Measurements from ENCODE around the gene GJB6.

DNA sequence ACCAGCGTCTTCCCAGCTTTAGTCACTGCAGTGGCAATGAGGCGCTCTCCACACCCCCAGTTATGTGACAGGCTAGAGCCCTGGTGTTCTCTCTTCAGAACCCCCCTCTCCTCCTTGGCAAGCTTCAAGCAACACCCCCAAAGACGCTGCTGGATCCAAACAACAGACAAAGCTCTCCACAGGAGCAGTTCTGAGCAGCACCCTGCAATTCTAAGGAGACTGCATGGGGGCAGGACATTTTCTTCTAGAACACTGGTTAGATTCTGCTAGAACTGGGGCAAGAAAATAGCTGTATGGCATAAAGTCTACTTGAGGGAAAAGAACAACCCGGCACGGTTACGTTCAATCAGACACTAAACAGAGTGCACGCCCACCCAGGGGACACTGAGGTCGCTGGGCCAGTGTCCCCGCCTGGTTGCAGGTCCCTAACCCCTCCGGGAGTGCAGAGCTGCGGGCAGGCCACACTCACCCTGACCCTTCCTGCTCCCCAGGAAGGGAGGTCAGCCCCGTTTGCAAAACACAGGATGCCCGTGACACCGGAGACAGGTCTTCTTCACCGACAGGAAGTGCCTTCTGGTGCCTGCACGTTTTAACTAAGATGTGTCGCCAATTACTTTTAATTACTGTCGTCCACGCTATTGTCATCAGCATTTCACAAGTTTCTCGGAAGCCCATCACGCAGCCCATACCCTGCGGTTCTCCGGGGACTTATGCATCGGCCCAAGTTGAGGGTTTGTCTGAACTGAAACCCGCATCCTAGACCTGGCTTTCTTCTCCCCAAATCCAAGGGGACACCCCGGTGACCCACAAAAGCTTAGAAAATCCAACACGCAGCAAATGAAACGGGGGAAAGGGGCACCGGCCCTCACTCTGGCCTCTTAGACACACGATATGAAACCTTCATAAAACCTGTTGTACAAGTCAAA, 943 bp downstream of the GJB6 start:
- TF ChIP-seq, protein P1, sequence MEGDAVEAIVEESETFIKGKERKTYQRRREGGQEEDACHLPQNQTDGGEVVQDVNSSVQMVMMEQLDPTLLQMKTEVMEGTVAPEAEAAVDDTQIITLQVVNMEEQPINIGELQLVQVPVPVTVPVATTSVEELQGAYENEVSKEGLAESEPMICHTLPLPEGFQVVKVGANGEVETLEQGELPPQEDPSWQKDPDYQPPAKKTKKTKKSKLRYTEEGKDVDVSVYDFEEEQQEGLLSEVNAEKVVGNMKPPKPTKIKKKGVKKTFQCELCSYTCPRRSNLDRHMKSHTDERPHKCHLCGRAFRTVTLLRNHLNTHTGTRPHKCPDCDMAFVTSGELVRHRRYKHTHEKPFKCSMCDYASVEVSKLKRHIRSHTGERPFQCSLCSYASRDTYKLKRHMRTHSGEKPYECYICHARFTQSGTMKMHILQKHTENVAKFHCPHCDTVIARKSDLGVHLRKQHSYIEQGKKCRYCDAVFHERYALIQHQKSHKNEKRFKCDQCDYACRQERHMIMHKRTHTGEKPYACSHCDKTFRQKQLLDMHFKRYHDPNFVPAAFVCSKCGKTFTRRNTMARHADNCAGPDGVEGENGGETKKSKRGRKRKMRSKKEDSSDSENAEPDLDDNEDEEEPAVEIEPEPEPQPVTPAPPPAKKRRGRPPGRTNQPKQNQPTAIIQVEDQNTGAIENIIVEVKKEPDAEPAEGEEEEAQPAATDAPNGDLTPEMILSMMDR (conservative IDR thresholded peaks at IDR 0.05; ENCODE audit: low read depth, low read length) = no peak
- no peak for TF ChIP-seq EZH2phosphoT487 (IDR thresholded peaks at IDR 0.05; ENCODE audit: borderline replicate concordance, low read length)
